ENCODE results near the gene USP10.

Gene USP10

GRCh38 chr16:84807776-84808175, 108.0 kb downstream of the USP10 start:
- TF ChIP-seq MAX (IDR thresholded peaks at IDR 0.05) (no peak), RAD21 (IDR thresholded peaks at IDR 0.05; ENCODE audit: low read depth) (no peak), TEAD4 (IDR thresholded peaks at IDR 0.05) (no peak), EGR1 (IDR thresholded peaks at IDR 0.05) (no peak), USF1 (IDR thresholded peaks at IDR 0.05) (no peak)

- TF ChIP-seq CREB1 (IDR thresholded peaks at IDR 0.05; ENCODE audit: low read depth): no peak
Observed at GRCh38 chr16:84808826-84809225, 109.0 kb downstream of the USP10 start.

- no peak for TF ChIP-seq NFIC (IDR thresholded peaks at IDR 0.05)
- no peak for TF ChIP-seq TAF1 (IDR thresholded peaks at IDR 0.05; ENCODE audit: low read depth)
- TF ChIP-seq CREB1 (IDR thresholded peaks at IDR 0.05; ENCODE audit: low read depth): no peak
- no peak for TF ChIP-seq USF1 (IDR thresholded peaks at IDR 0.05)
- TF ChIP-seq EGR1 (IDR thresholded peaks at IDR 0.05): no peak
- TF ChIP-seq FOXM1 (IDR thresholded peaks at IDR 0.05; ENCODE audit: borderline replicate concordance, low read depth): no peak
- TF ChIP-seq TEAD4 (IDR thresholded peaks at IDR 0.05): no peak
- TF ChIP-seq REST (IDR thresholded peaks at IDR 0.05; ENCODE audit: low read depth): no peak
- no peak for TF ChIP-seq CEBPB (IDR thresholded peaks at IDR 0.05)
Observed at GRCh38 chr16:84810518-84811273, 110.9 kb downstream of the USP10 start.

GRCh38 chr16:84811529-84811928, 111.7 kb downstream of the USP10 start:
- TF ChIP-seq FOXM1 (IDR thresholded peaks at IDR 0.05; ENCODE audit: borderline replicate concordance, low read depth) (no peak), CREB1 (IDR thresholded peaks at IDR 0.05; ENCODE audit: low read depth) (no peak), EGR1 (IDR thresholded peaks at IDR 0.05) (no peak), ZBTB7A (IDR thresholded peaks at IDR 0.05; ENCODE audit: low read depth) (no peak), TEAD4 (IDR thresholded peaks at IDR 0.05) (no peak), REST (IDR thresholded peaks at IDR 0.05; ENCODE audit: low read depth) (no peak), NFIC (IDR thresholded peaks at IDR 0.05) (no peak), USF1 (IDR thresholded peaks at IDR 0.05) (no peak), MAX (IDR thresholded peaks at IDR 0.05) (no peak), YY1 (IDR thresholded peaks at IDR 0.05; ENCODE audit: low read depth) (no peak), RAD21 (IDR thresholded peaks at IDR 0.05; ENCODE audit: low read depth) (no peak), EP300 (IDR thresholded peaks at IDR 0.05; ENCODE audit: borderline replicate concordance) (no peak), TCF12 (IDR thresholded peaks at IDR 0.05; ENCODE audit: low read depth) (no peak), CEBPB (IDR thresholded peaks at IDR 0.05) (no peak), TAF1 (IDR thresholded peaks at IDR 0.05; ENCODE audit: low read depth) (no peak)

- TF ChIP-seq CREB1 (IDR thresholded peaks at IDR 0.05; ENCODE audit: low read depth) (no peak), NFIC (IDR thresholded peaks at IDR 0.05) (no peak), TEAD4 (IDR thresholded peaks at IDR 0.05) (no peak), ZBTB7A (IDR thresholded peaks at IDR 0.05; ENCODE audit: low read depth) (no peak), TCF12 (IDR thresholded peaks at IDR 0.05; ENCODE audit: low read depth) (no peak), MAX (IDR thresholded peaks at IDR 0.05) (0 out of 2 replicates have a peak, but pooled peaks have one; percentile 32), USF1 (IDR thresholded peaks at IDR 0.05) (peak; percentile 72), REST (IDR thresholded peaks at IDR 0.05; ENCODE audit: low read depth) (no peak)
Observed at GRCh38 chr16:84813141-84813934, 113.5 kb downstream of the USP10 start.
